Panc1 (cell line): ENCODE results near the gene COMTD1. TPM values are rescaled to one million over a fixed set of nuclear protein-coding genes. Genes with fewer than 3 reads are reported as not detected.
A peak's percentile ranks its signal among the peaks of the same experiment; 100 is the strongest.

Source experiments
- ATAC-seq: fragments of 200-7000 bp; cut with Tn5 transposase; 2 replicates; pipeline ENCODE4 v1.9.1; 2020; ENCODE audit warnings: mild to moderate bottlenecking, moderate library complexity
- BruUV-seq: library from RNA; stranded (reverse); fragments of 400-500 nt; replicated peaks from 2 replicates; lab custom pipeline; 2021; lab: Mats Ljungman, UMichigan
- CTCF ChIA-PET: fragments of 300-600 bp; sonication (Branson Sonifier 250); formaldehyde crosslinking; loops from one replicate; lab custom pipeline; 2022; ENCODE audit warnings: antibody characterized with exemption; lab: Charles Lee
- POLR2A ChIA-PET: fragments of 300-600 bp; sonication (Branson Sonifier 250); formaldehyde crosslinking; loops from one replicate; lab custom pipeline; 2022; ENCODE audit warnings: antibody characterized with exemption; lab: Charles Lee
- DNase-seq: peaks from one replicate; pipeline ENCODE4 v3.0.0-alpha.2; 2010; ENCODE audit warnings: low read depth, low spot score
- H3K27ac ChIP-seq: 2 replicates; pipeline ENCODE4 v1.5.1; 2011; ENCODE audit warnings: mild to moderate bottlenecking, low read length, inconsistent platforms
- H3K27me3 ChIP-seq: fragments of 200-500 bp; sonication (Bioruptor generic); 2 replicates; pipeline ENCODE4 v1.6.0; 2014; ENCODE audit warnings: low read length, inconsistent platforms; ENCODE audit not compliant: control insufficient read depth, insufficient read depth
- H3K36me3 ChIP-seq: fragments of 200-500 bp; sonication (Bioruptor generic); 2 replicates; pipeline ENCODE4 v1.5.1; 2014; ENCODE audit warnings: inconsistent platforms, mild to moderate bottlenecking, low read length, moderate library complexity; ENCODE audit not compliant: control insufficient read depth, insufficient read depth
- H3K4me1 ChIP-seq: 2 replicates; pipeline ENCODE4 v1.5.1; 2011; ENCODE audit warnings: inconsistent platforms, mild to moderate bottlenecking, low read length, moderate library complexity; ENCODE audit not compliant: control insufficient read depth, insufficient read depth
- H3K4me3 ChIP-seq, 2 experiments: 2 replicates each; pipeline ENCODE4 v1.5.1; 2011 to 2012; ENCODE audit warnings: low read depth in 2 of 2, low read length in 2 of 2, mild to moderate bottlenecking in 2 of 2, inconsistent platforms in 1 of 2, moderate library complexity in 1 of 2
- H3K9me3 ChIP-seq: fragments of 200-500 bp; sonication (Bioruptor generic); 2 replicates; pipeline ENCODE4 v1.5.1; 2014; ENCODE audit warnings: low read depth, mild to moderate bottlenecking, inconsistent platforms, low read length, moderate library complexity; ENCODE audit not compliant: control insufficient read depth, insufficient read depth
- POLR2AphosphoS5 ChIP-seq: IDR thresholded peaks from 2 replicates; pipeline ENCODE4 v1.6.1; 2012; ENCODE audit warnings: mild to moderate bottlenecking, low read depth, low read length, moderate library complexity
- SIN3A ChIP-seq: IDR thresholded peaks from 2 replicates; pipeline ENCODE4 v1.6.1; 2012; ENCODE audit warnings: low read depth, mild to moderate bottlenecking, low read length, moderate library complexity, borderline replicate concordance; ENCODE audit not compliant: insufficient read depth
- TCF7L2 ChIP-seq: IDR thresholded peaks from 2 replicates; pipeline ENCODE4 v1.6.1; 2011; ENCODE audit warnings: mild to moderate bottlenecking, low read depth, low read length, inconsistent platforms
- in situ Hi-C: cut with HindIII; loops from 2 replicates; pipeline ENCODE4 v1.10.0; 2016; ENCODE audit warnings: low sequenced_read_pairs, low pct_unique_long_range_greater_than_20kb
- intact Hi-C: fragments of 100-400 bp; cut with micrococcal nuclease; formaldehyde crosslinking; loops from one replicate; pipeline ENCODE4 v1.10.0; 2022; ENCODE audit not compliant: unreplicated experiment
- total RNA-seq: library from RNA; stranded (reverse); gene quantifications from one replicate; pipeline ENCODE4 v1.2.1, GENCODE V29; 2021; ENCODE audit not compliant: unreplicated experiment
- TF ChIP-seq, protein P1 (sequence below): fragments of 450-650 bp; IDR thresholded peaks from 2 replicates; pipeline ENCODE4 v1.5.1; 2017; ENCODE audit warnings: mild to moderate bottlenecking
- TF ChIP-seq, protein P2 (sequence below), 2 experiments: IDR thresholded peaks; 2 replicates each; pipeline ENCODE4 v1.6.1; 2011 to 2012; ENCODE audit warnings: low read depth in 2 of 2, control low read depth in 1 of 2, low read length in 1 of 2, mild to moderate bottlenecking in 1 of 2, moderate library complexity in 1 of 2; ENCODE audit not compliant: insufficient read depth in 1 of 2

Gene COMTD1
- total RNA-seq, 1 experiment from 2014 or later: 32.8 TPM

DNA sequence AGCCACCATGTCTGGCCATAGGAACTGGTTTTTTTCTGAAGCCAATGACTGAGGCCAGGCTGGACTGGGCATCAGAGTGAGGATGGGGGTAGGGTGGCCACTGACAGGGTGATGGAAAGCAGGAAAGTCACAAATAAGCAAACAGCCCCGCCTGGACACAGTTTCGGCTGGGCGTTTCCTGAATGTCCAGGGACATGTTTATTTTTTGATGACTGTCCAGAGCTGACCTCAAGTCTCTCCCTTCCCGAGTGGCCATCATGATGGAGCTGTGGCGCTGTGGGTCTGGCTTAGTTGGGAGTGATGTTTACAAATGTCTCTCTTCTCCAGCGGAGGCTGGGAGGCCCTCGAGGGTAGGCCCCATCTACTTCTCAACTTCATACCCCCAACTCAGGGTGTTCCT lies 37.1 kb upstream of the COMTD1 start:
- H3K36me3 ChIP-seq: no peaks in the 10 kb centered on the region
- ChIA-PET POLR2A (no interaction called here), CTCF (no interaction called here)
- in situ Hi-C loops (no loop called here), intact Hi-C loops (no loop called here)
- TF ChIP-seq POLR2AphosphoS5 (no peak), TCF7L2 (no peak), SIN3A (no peak)
- TF ChIP-seq, protein P1, sequence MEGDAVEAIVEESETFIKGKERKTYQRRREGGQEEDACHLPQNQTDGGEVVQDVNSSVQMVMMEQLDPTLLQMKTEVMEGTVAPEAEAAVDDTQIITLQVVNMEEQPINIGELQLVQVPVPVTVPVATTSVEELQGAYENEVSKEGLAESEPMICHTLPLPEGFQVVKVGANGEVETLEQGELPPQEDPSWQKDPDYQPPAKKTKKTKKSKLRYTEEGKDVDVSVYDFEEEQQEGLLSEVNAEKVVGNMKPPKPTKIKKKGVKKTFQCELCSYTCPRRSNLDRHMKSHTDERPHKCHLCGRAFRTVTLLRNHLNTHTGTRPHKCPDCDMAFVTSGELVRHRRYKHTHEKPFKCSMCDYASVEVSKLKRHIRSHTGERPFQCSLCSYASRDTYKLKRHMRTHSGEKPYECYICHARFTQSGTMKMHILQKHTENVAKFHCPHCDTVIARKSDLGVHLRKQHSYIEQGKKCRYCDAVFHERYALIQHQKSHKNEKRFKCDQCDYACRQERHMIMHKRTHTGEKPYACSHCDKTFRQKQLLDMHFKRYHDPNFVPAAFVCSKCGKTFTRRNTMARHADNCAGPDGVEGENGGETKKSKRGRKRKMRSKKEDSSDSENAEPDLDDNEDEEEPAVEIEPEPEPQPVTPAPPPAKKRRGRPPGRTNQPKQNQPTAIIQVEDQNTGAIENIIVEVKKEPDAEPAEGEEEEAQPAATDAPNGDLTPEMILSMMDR: no peak
- TF ChIP-seq, protein P2, sequence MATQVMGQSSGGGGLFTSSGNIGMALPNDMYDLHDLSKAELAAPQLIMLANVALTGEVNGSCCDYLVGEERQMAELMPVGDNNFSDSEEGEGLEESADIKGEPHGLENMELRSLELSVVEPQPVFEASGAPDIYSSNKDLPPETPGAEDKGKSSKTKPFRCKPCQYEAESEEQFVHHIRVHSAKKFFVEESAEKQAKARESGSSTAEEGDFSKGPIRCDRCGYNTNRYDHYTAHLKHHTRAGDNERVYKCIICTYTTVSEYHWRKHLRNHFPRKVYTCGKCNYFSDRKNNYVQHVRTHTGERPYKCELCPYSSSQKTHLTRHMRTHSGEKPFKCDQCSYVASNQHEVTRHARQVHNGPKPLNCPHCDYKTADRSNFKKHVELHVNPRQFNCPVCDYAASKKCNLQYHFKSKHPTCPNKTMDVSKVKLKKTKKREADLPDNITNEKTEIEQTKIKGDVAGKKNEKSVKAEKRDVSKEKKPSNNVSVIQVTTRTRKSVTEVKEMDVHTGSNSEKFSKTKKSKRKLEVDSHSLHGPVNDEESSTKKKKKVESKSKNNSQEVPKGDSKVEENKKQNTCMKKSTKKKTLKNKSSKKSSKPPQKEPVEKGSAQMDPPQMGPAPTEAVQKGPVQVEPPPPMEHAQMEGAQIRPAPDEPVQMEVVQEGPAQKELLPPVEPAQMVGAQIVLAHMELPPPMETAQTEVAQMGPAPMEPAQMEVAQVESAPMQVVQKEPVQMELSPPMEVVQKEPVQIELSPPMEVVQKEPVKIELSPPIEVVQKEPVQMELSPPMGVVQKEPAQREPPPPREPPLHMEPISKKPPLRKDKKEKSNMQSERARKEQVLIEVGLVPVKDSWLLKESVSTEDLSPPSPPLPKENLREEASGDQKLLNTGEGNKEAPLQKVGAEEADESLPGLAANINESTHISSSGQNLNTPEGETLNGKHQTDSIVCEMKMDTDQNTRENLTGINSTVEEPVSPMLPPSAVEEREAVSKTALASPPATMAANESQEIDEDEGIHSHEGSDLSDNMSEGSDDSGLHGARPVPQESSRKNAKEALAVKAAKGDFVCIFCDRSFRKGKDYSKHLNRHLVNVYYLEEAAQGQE (IDR thresholded peaks at IDR 0.05; ENCODE audit: insufficient read depth in 1 of 2, low read depth in 2 of 2, low read length in 1 of 2): no peak
- H3K27ac ChIP-seq: no peak overlapping the region
- no peaks in the 10 kb centered on the region for H3K4me1 ChIP-seq
- no peak overlapping the region for H3K4me3 ChIP-seq
- no peaks in the 10 kb centered on the region; the same call in 1 of the 2 replicates for H3K27me3 ChIP-seq
- no TSS peak for BruUV-seq
- DNase-seq (no peak), ATAC-seq (peak; percentile 20; the same call in 1 of the 2 replicates)
- no peaks in the 10 kb centered on the region for H3K9me3 ChIP-seq

DNA sequence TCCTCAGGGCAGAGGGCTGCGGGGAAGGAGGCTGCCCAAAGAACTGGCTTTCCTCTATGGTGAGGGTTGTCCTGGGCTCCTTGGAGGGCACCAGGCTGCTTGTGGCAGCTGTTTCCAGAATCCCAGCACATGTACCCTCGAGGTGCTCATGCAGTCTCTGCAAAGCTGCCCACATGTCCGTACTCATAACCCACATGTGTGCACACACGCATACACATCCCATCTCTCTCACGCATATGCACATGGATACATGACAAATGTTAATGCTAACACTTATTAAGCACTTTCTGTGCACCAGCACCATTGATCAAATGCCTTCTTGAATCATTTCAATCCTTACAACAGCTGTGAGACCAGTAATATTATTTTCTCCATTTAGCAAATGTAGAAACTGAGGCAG lies 36.3 kb upstream of the COMTD1 start:
- no peak overlapping the region for H3K4me3 ChIP-seq
- H3K27me3 ChIP-seq: no peaks in the 10 kb centered on the region
- in situ Hi-C loops: no loop called here
- POLR2A ChIA-PET: no interaction called here
- TF ChIP-seq, protein P1: no peak
- TF ChIP-seq TCF7L2 (no peak), POLR2AphosphoS5 (no peak), SIN3A (no peak)
- TF ChIP-seq, protein P2 (IDR thresholded peaks at IDR 0.05; ENCODE audit: insufficient read depth in 1 of 2, low read depth in 2 of 2, low read length in 1 of 2): no peak
- no peak for ATAC-seq
- intact Hi-C loops: no loop called here
- CTCF ChIA-PET: no interaction called here
- H3K36me3 ChIP-seq: no peaks in the 10 kb centered on the region
- no TSS peak for BruUV-seq
- no peaks in the 10 kb centered on the region for H3K4me1 ChIP-seq
- DNase-seq: no peak
- no peaks in the 10 kb centered on the region for H3K9me3 ChIP-seq
- H3K27ac ChIP-seq: no peak overlapping the region
